Uterus (tissue), 4 donors: ENCODE measurements around the gene PREX1. TPM values are rescaled to one million over a fixed set of nuclear protein-coding genes. Genes with fewer than 3 reads are reported as not detected.

Experiments
- DNase-seq, 2 donors: peaks; one replicate each; pipeline ENCODE4 v3.0.0-alpha.2; 2019 to 2020
- H3K27ac ChIP-seq, 2 donors: fragments of 200-600 bp; sonication (generic); 1 replicate in 1 of 2; 2 replicates in 1 of 2; pipeline ENCODE4 v1.5.1; 2016 to 2018
- H3K27me3 ChIP-seq, 2 donors: fragments of 200-600 bp; sonication (generic); one replicate each; pipeline ENCODE4 v1.5.1; 2018 to 2019; ENCODE audit warnings: control low read depth in 1 of 2
- H3K36me3 ChIP-seq, 2 donors: fragments of 200-600 bp; sonication (generic); one replicate each; pipeline ENCODE4 v1.5.1; 2019; ENCODE audit warnings: control low read depth in 1 of 2
- H3K4me1 ChIP-seq, 2 donors: fragments of 200-600 bp; sonication (generic); one replicate each; pipeline ENCODE4 v1.5.1; 2018 to 2019; ENCODE audit warnings: control low read depth in 1 of 2
- H3K4me3 ChIP-seq, 2 donors: fragments of 200-600 bp; sonication (generic); 1 replicate in 1 of 2; 2 replicates in 1 of 2; pipeline ENCODE4 v1.5.1; 2018 to 2019; ENCODE audit warnings: mild to moderate bottlenecking in 1 of 2
- H3K9me3 ChIP-seq, 2 donors: fragments of 200-600 bp; sonication (generic); one replicate each; pipeline ENCODE4 v1.5.1; 2019; ENCODE audit warnings: control low read depth in 1 of 2
- CTCF ChIP-seq, 4 experiments: fragments of 200-600 bp in 2 of 4; fragments of 450-650 bp in 2 of 4; sonication (generic) in 2 of 4; IDR thresholded peaks; one replicate each; pipeline ENCODE4 v1.5.1; 2016 to 2019; ENCODE audit warnings: antibody characterized with exemption in 4 of 4, mild to moderate bottlenecking in 2 of 4, moderate library complexity in 1 of 4
- POLR2A ChIP-seq, 2 donors: fragments of 450-650 bp; IDR thresholded peaks; one replicate each; pipeline ENCODE4 v1.6.1; 2016; ENCODE audit warnings: antibody characterized with exemption in 2 of 2, mild to moderate bottlenecking in 1 of 2, moderate library complexity in 1 of 2
- intact Hi-C: fragments of 100-400 bp; cut with DNase I; formaldehyde crosslinking; loops from one replicate; pipeline ENCODE4 v1.15.1; 2023; ENCODE audit warnings: low total_unique reads
- total RNA-seq, 4 donors: library from RNA; depleted of rRNA in 3 of 4; stranded (reverse); fragments of >200 nt in 3 of 4; gene quantifications; one replicate each; pipeline versions ENCODE4 v1.1.0 to v1.2.4, GENCODE V29; 2014 to 2023
- donor health status: DM: yes; HTN: yes; CAD: no.

Gene PREX1
- total RNA-seq, 4 donors from 2014 or later: 3.6 to 19.7 (median 11.3) TPM

- intact Hi-C loops: no loop called here
- no peaks in the 10 kb centered on the region for H3K27me3 ChIP-seq
- no peak overlapping the region for H3K27ac ChIP-seq
- no peak overlapping the region for H3K4me3 ChIP-seq
- H3K36me3 ChIP-seq: no peaks in the 10 kb centered on the region
- DNase-seq: no peak
- H3K9me3 ChIP-seq: no peaks in the 10 kb centered on the region
- TF ChIP-seq CTCF (IDR thresholded peaks at IDR 0.05) (no peak), POLR2A (IDR thresholded peaks at IDR 0.05) (no peak)
- H3K4me1 ChIP-seq: no peaks in the 10 kb centered on the region
Measured at GRCh38 chr20:48841875-48842529, 14.2 kb upstream of the PREX1 start.

GRCh38 chr20:48841196-48841874, 13.5 kb upstream of the PREX1 start:
- H3K4me1 ChIP-seq: no peaks in the 10 kb centered on the region
- TF ChIP-seq POLR2A (IDR thresholded peaks at IDR 0.05) (no peak), CTCF (IDR thresholded peaks at IDR 0.05) (no peak)
- no peaks in the 10 kb centered on the region for H3K9me3 ChIP-seq
- no peak for DNase-seq
- H3K4me3 ChIP-seq: no peak overlapping the region
- intact Hi-C loops: no loop called here
- H3K27me3 ChIP-seq: no peaks in the 10 kb centered on the region
- no peak overlapping the region for H3K27ac ChIP-seq
- H3K36me3 ChIP-seq: no peaks in the 10 kb centered on the region

- no peak for DNase-seq
- H3K4me3 ChIP-seq: no peak overlapping the region
- H3K36me3 ChIP-seq: no peaks in the 10 kb centered on the region
- TF ChIP-seq CTCF (IDR thresholded peaks at IDR 0.05): no peak
- TF ChIP-seq POLR2A (IDR thresholded peaks at IDR 0.05): no peak
- no peak overlapping the region for H3K27ac ChIP-seq
- H3K4me1 ChIP-seq: no peaks in the 10 kb centered on the region
- H3K9me3 ChIP-seq: no peaks in the 10 kb centered on the region
- intact Hi-C loops: no loop called here
- no peaks in the 10 kb centered on the region for H3K27me3 ChIP-seq
Measured at GRCh38 chr20:48839154-48839917, 11.5 kb upstream of the PREX1 start.

GRCh38 chr20:48837014-48837413, 9.2 kb upstream of the PREX1 start:
- Histone ChIP-seq H3K27ac (no peak overlapping the region), H3K4me3 (no peak overlapping the region), H3K36me3 (no peaks in the 10 kb centered on the region), H3K4me1 (no peaks in the 10 kb centered on the region), H3K9me3 (no peaks in the 10 kb centered on the region), H3K27me3 (no peaks in the 10 kb centered on the region)
- DNase-seq: no peak
- intact Hi-C loops: no loop called here
- TF ChIP-seq POLR2A (IDR thresholded peaks at IDR 0.05): no peak
- TF ChIP-seq CTCF (IDR thresholded peaks at IDR 0.05): no peak

GRCh38 chr20:48835390-48835789, 7.6 kb upstream of the PREX1 start:
- TF ChIP-seq CTCF (IDR thresholded peaks at IDR 0.05): no peak
- TF ChIP-seq POLR2A (IDR thresholded peaks at IDR 0.05): no peak
- no peaks in the 10 kb centered on the region for H3K9me3 ChIP-seq
- H3K27me3 ChIP-seq: no peaks in the 10 kb centered on the region
- DNase-seq: no peak
- H3K27ac ChIP-seq: no peak overlapping the region
- no peaks in the 10 kb centered on the region for H3K4me1 ChIP-seq
- H3K36me3 ChIP-seq: no peaks in the 10 kb centered on the region
- intact Hi-C loops: no loop called here
- H3K4me3 ChIP-seq: no peak overlapping the region
